Neural cell (in vitro differentiated cells): ENCODE data around the gene CNOT9. TPM values are rescaled to one million over a fixed set of nuclear protein-coding genes. Genes with fewer than 3 reads are reported as not detected.

Experiments
- H2AFZ ChIP-seq: fragments of 200-600, 300-800 bp; sonication (generic), shearing (Covaris generic); 2 replicates; pipeline ENCODE4 v1.6.0; 2014; ENCODE audit warnings: low read depth, mild to moderate bottlenecking, antibody characterized with exemption, low read length, moderate library complexity
- H3F3A ChIP-seq: fragments of 200-600 bp; shearing (Covaris generic); 2 replicates; pipeline ENCODE4 v1.6.1; 2016; ENCODE audit warnings: mild to moderate bottlenecking, moderate library complexity, mixed read lengths, antibody characterized with exemption, low read length; ENCODE audit not compliant: insufficient read depth, poor library complexity, severe bottlenecking
- H3K27ac ChIP-seq: fragments of 200-600, 300-800 bp; sonication (generic), shearing (Covaris generic); 2 replicates; pipeline ENCODE4 v1.5.1; 2014; ENCODE audit warnings: mild to moderate bottlenecking, low read length, moderate library complexity
- H3K27me3 ChIP-seq: fragments of 300-800, 200-600 bp; sonication (generic), shearing (Covaris generic); 2 replicates; pipeline ENCODE4 v1.6.0; 2014; ENCODE audit warnings: mild to moderate bottlenecking, low read depth, low read length, moderate library complexity; ENCODE audit not compliant: insufficient read depth
- H3K36me3 ChIP-seq: fragments of 300-800, 200-600 bp; sonication (generic), shearing (Covaris generic); 2 replicates; pipeline ENCODE4 v1.5.1; 2014; ENCODE audit warnings: mild to moderate bottlenecking, antibody characterized with exemption, low read length, moderate library complexity; ENCODE audit not compliant: insufficient read depth
- H3K4me2 ChIP-seq: fragments of 300-800, 200-600 bp; sonication (generic), shearing (Covaris generic); 2 replicates; pipeline ENCODE4 v1.6.0; 2014; ENCODE audit warnings: mild to moderate bottlenecking, low read length
- H3K4me3 ChIP-seq: fragments of 300-800, 200-600 bp; sonication (generic), shearing (Covaris generic); 2 replicates; pipeline ENCODE4 v1.5.1; 2014; ENCODE audit warnings: mild to moderate bottlenecking, low read length, moderate library complexity
- H3K79me2 ChIP-seq: fragments of 200-600 bp; shearing (Covaris generic); replicated peaks from 2 replicates; pipeline ENCODE4 v1.6.0; 2014; ENCODE audit warnings: mild to moderate bottlenecking, low read length, moderate library complexity; ENCODE audit not compliant: insufficient read depth
- H3K9ac ChIP-seq: fragments of 300-800, 200-600 bp; sonication (generic), shearing (Covaris generic); 2 replicates; pipeline ENCODE4 v1.6.1; 2016; ENCODE audit warnings: mild to moderate bottlenecking, low read length, mixed read lengths
- H3K9me2 ChIP-seq: fragments of 200-600 bp; shearing (Covaris generic); 2 replicates; pipeline ENCODE4 v1.6.1; 2016; ENCODE audit warnings: mild to moderate bottlenecking, low read length, mixed read lengths; ENCODE audit not compliant: insufficient read depth
- H3K9me3 ChIP-seq: fragments of 200-600, 300-800 bp; sonication (generic), shearing (Covaris generic); 2 replicates; pipeline ENCODE4 v1.6.1; 2016; ENCODE audit warnings: mild to moderate bottlenecking, mixed run types, low read length, moderate library complexity, mixed read lengths
- H4K20me1 ChIP-seq: fragments of 200-600 bp; shearing (Covaris generic); 2 replicates; pipeline ENCODE4 v1.6.1; 2016; ENCODE audit warnings: mild to moderate bottlenecking, mixed run types; ENCODE audit not compliant: insufficient read depth
- CTCF ChIP-seq: fragments of 450-650 bp; IDR thresholded peaks from 2 replicates; pipeline ENCODE4 v1.5.1; 2014; ENCODE audit warnings: antibody characterized with exemption, mild to moderate bottlenecking, moderate library complexity; ENCODE audit not compliant: poor library complexity, severe bottlenecking
- EP300 ChIP-seq: fragments of 450-650 bp; conservative IDR thresholded peaks from 2 replicates; pipeline ENCODE4 v1.6.1; 2014; ENCODE audit warnings: antibody characterized with exemption, mild to moderate bottlenecking, moderate library complexity; ENCODE audit not compliant: poor library complexity, severe bottlenecking
- EZH2 ChIP-seq: fragments of 200-600, 300-800 bp; shearing (Covaris generic), sonication (generic); IDR thresholded peaks from 2 replicates; pipeline ENCODE4 v1.6.1; 2014; ENCODE audit warnings: antibody characterized with exemption, low read length, borderline replicate concordance, mild to moderate bottlenecking; ENCODE audit not compliant: insufficient read depth, poor library complexity, severe bottlenecking
- MXI1 ChIP-seq: fragments of 450-650 bp; conservative IDR thresholded peaks from 2 replicates; pipeline ENCODE4 v1.6.1; 2014; ENCODE audit warnings: antibody characterized with exemption, mild to moderate bottlenecking; ENCODE audit not compliant: poor library complexity, severe bottlenecking
- POLR2AphosphoS5 ChIP-seq: IDR thresholded peaks from 2 replicates; pipeline ENCODE4 v1.6.1; 2012
- RAD21 ChIP-seq: fragments of 450-650 bp; conservative IDR thresholded peaks from 2 replicates; pipeline ENCODE4 v1.6.1; 2014; ENCODE audit warnings: antibody characterized with exemption, mild to moderate bottlenecking, moderate library complexity
- REST ChIP-seq: IDR thresholded peaks from 2 replicates; pipeline ENCODE4 v1.6.1; 2012; ENCODE audit warnings: borderline replicate concordance
- SMC3 ChIP-seq: fragments of 450-650 bp; conservative IDR thresholded peaks from 2 replicates; pipeline ENCODE4 v1.6.1; 2014; ENCODE audit warnings: antibody characterized with exemption, mild to moderate bottlenecking, moderate library complexity; ENCODE audit not compliant: poor library complexity
- TAF1 ChIP-seq: IDR thresholded peaks from 2 replicates; pipeline ENCODE4 v1.6.1; 2012; ENCODE audit warnings: low read depth
- polyA plus RNA-seq: library from polyadenylated mRNA; depleted of rRNA; stranded (reverse); fragments of >200 nt; gene quantifications from 2 replicates; pipeline ENCODE4 v1.2.3, GENCODE V29; 2014

The CNOT9 gene
- polyA plus RNA-seq, 1 donor from 2014 or later = 72.1 TPM

- Histone ChIP-seq H4K20me1 (no peaks in the 10 kb centered on the region), H3K36me3 (no peaks in the 10 kb centered on the region), H3K27ac (no peak overlapping the region), H3K9ac (no peak overlapping the region), H3K4me3 (no peak overlapping the region), H3K4me2 (no peak overlapping the region), H3K9me2 (no peaks in the 10 kb centered on the region), H3K9me3 (no peaks in the 10 kb centered on the region), H3F3A (no peaks in the 10 kb centered on the region), H3K27me3 (no peaks in the 10 kb centered on the region), H2AFZ (no peak overlapping the region), H3K79me2 (no peaks in the 10 kb centered on the region)
- no peak for TF ChIP-seq EP300
- TF ChIP-seq MXI1 = no peak
- no peak for TF ChIP-seq CTCF
- no peak for TF ChIP-seq RAD21
- no peak for TF ChIP-seq TAF1
- TF ChIP-seq EZH2 = no peak
- no peak for TF ChIP-seq REST
- no peak for TF ChIP-seq SMC3
- no peak for TF ChIP-seq POLR2AphosphoS5
Measured at GRCh38 chr2:218618102-218618860, 49.6 kb downstream of the CNOT9 start.

- H3K4me3 ChIP-seq = no peak overlapping the region
- no peaks in the 10 kb centered on the region for H3K9me3 ChIP-seq
- no peaks in the 10 kb centered on the region for H3K36me3 ChIP-seq
- H4K20me1 ChIP-seq = no peaks in the 10 kb centered on the region
- no peaks in the 10 kb centered on the region for H3K27me3 ChIP-seq
- no peaks in the 10 kb centered on the region for H3K9me2 ChIP-seq
- H3K27ac ChIP-seq = no peak overlapping the region
- no peak overlapping the region for H3K4me2 ChIP-seq
- no peaks in the 10 kb centered on the region for H3K79me2 ChIP-seq
- H3F3A ChIP-seq = no peaks in the 10 kb centered on the region
- TF ChIP-seq TAF1 = no peak
- TF ChIP-seq SMC3 = no peak
- TF ChIP-seq POLR2AphosphoS5 = no peak
- no peak for TF ChIP-seq REST
- TF ChIP-seq EP300 = no peak
- no peak overlapping the region for H3K9ac ChIP-seq
- no peak overlapping the region for H2AFZ ChIP-seq
Measured at GRCh38 chr2:218621007-218621406, 52.4 kb downstream of the CNOT9 start.
